IMR-90 (cell line): ENCODE measurements around the gene TESK2. TPM values are rescaled to one million over a fixed set of nuclear protein-coding genes. Genes with fewer than 3 reads are reported as not detected.

Source experiments
- ATAC-seq: fragments of 200-7000 bp; cut with Tn5 transposase; 2 replicates; pipeline ENCODE4 v1.9.1; 2020; ENCODE audit warnings: low read depth, mild to moderate bottlenecking, moderate library complexity
- BruUV-seq: library from RNA; stranded (reverse); fragments of 400-500 nt; replicated peaks from 2 replicates; lab custom pipeline; 2021; lab: Mats Ljungman, UMichigan
- CTCF ChIA-PET: fragments of 300-600 bp; formaldehyde crosslinking; extraction: SDS; loops from one replicate; lab custom pipeline; 2021; ENCODE audit warnings: antibody characterized with exemption; lab: Yijun Ruan, JAX
- POLR2A ChIA-PET: fragments of 300-600 bp; sonication (Branson Sonifier 250); formaldehyde crosslinking; loops from one replicate; lab custom pipeline; 2022; ENCODE audit warnings: antibody characterized with exemption; ENCODE audit not compliant: unreplicated experiment; lab: Charles Lee
- DNase-seq: peaks from one replicate; pipeline ENCODE4 v3.0.0; 2013
- H2AFZ ChIP-seq: replicated peaks from 2 replicates; pipeline ENCODE3; 2013; ENCODE audit warnings: low read length, mild to moderate bottlenecking; ENCODE audit not compliant: poor library complexity
- H2AK5ac ChIP-seq: 2 replicates; pipeline ENCODE4 v1.6.1; 2013; ENCODE audit warnings: low read depth, low read length, inconsistent platforms
- H2AK9ac ChIP-seq: replicated peaks from 2 replicates; pipeline ENCODE3; 2013; ENCODE audit warnings: mild to moderate bottlenecking, low read depth, low read length, moderate library complexity; ENCODE audit not compliant: poor library complexity
- H2BK120ac ChIP-seq: 2 replicates; pipeline ENCODE4 v1.6.1; 2013; ENCODE audit warnings: low read depth, low read length, inconsistent platforms
- H2BK15ac ChIP-seq: 3 replicates; pipeline ENCODE4 v1.6.1; 2013; ENCODE audit warnings: low read depth, low read length, inconsistent platforms
- H2BK20ac ChIP-seq: 2 replicates; pipeline ENCODE4 v1.6.1; 2013; ENCODE audit warnings: low read depth, mild to moderate bottlenecking, inconsistent platforms, low read length, moderate library complexity
- H2BK5ac ChIP-seq: 2 replicates; pipeline ENCODE4 v1.6.1; 2013; ENCODE audit warnings: mild to moderate bottlenecking, low read depth, low read length, inconsistent platforms; ENCODE audit not compliant: poor library complexity, severe bottlenecking
- H3K14ac ChIP-seq: replicated peaks from 2 replicates; pipeline ENCODE4 v1.6.1; 2013; ENCODE audit warnings: low read depth, low read length, inconsistent platforms
- H3K18ac ChIP-seq: 2 replicates; pipeline ENCODE4 v1.6.1; 2013; ENCODE audit warnings: low read depth, low read length, control low read depth
- H3K23ac ChIP-seq: 2 replicates; pipeline ENCODE4 v1.6.1; 2013; ENCODE audit warnings: low read depth, low read length, inconsistent platforms
- H3K27ac ChIP-seq: 2 replicates; pipeline ENCODE4 v1.5.1; 2013; ENCODE audit warnings: mild to moderate bottlenecking, control low read depth, low read length; ENCODE audit not compliant: insufficient read depth
- H3K27me3 ChIP-seq: 2 replicates; pipeline ENCODE4 v1.6.1; 2013; ENCODE audit warnings: low read length; ENCODE audit not compliant: control insufficient read depth, insufficient read depth
- H3K36me3 ChIP-seq: 2 replicates; pipeline ENCODE4 v1.6.1; 2013; ENCODE audit warnings: low read length, mixed read lengths; ENCODE audit not compliant: control insufficient read depth, insufficient read depth
- H3K4ac ChIP-seq: 2 replicates; pipeline ENCODE4 v1.6.1; 2013; ENCODE audit warnings: low read depth, low read length, inconsistent platforms
- H3K4me1 ChIP-seq: 2 replicates; pipeline ENCODE4 v1.6.1; 2013; ENCODE audit warnings: low read length, mixed read lengths; ENCODE audit not compliant: control insufficient read depth, insufficient read depth
- H3K4me2 ChIP-seq: 2 replicates; pipeline ENCODE4 v1.6.1; 2013; ENCODE audit warnings: low read depth, mild to moderate bottlenecking, control low read depth, low read length, moderate library complexity
- H3K4me3 ChIP-seq: 2 replicates; pipeline ENCODE4 v1.5.1; 2013; ENCODE audit warnings: low read depth, mild to moderate bottlenecking, control low read depth, low read length, moderate library complexity; ENCODE audit not compliant: insufficient read depth
- H3K56ac ChIP-seq: 2 replicates; pipeline ENCODE4 v1.6.1; 2013; ENCODE audit warnings: low read length, inconsistent platforms; ENCODE audit not compliant: insufficient read depth; ENCODE audit errors: extremely low read depth
- H3K79me1 ChIP-seq, 2 experiments: 2 replicates each; pipeline ENCODE4 v1.6.1; 2013; ENCODE audit warnings: low read length in 2 of 2, inconsistent platforms in 1 of 2, low read depth in 1 of 2
- H3K9ac ChIP-seq: 2 replicates; pipeline ENCODE4 v1.6.1; 2013; ENCODE audit warnings: low read depth, low read length, control low read depth
- H3K9me1 ChIP-seq: 2 replicates; pipeline ENCODE4 v1.6.1; 2013; ENCODE audit warnings: low read length, inconsistent platforms; ENCODE audit not compliant: insufficient read depth
- H3K9me3 ChIP-seq: 2 replicates; pipeline ENCODE4 v1.6.1; 2013; ENCODE audit warnings: low read length; ENCODE audit not compliant: control insufficient read depth, insufficient read depth
- H4K20me1 ChIP-seq: 2 replicates; pipeline ENCODE4 v1.6.1; 2013; ENCODE audit warnings: low read length, inconsistent platforms; ENCODE audit not compliant: insufficient read depth
- H4K5ac ChIP-seq: 2 replicates; pipeline ENCODE4 v1.6.1; 2013; ENCODE audit warnings: mild to moderate bottlenecking, low read depth, low read length, control low read depth
- H4K8ac ChIP-seq, 2 experiments: 2 replicates each; pipeline ENCODE4 v1.6.1; 2013; ENCODE audit warnings: low read depth in 2 of 2, low read length in 2 of 2, control low read depth in 1 of 2, inconsistent platforms in 1 of 2
- H4K91ac ChIP-seq: 2 replicates; pipeline ENCODE4 v1.6.1; 2013; ENCODE audit warnings: low read depth, low read length, inconsistent platforms; ENCODE audit not compliant: insufficient read depth
- BHLHE40 ChIP-seq: fragments of 150-350 bp; IDR thresholded peaks from 2 replicates; pipeline ENCODE4 v1.6.1; 2016; ENCODE audit warnings: mild to moderate bottlenecking, low read depth, low read length
- CHD1 ChIP-seq: IDR thresholded peaks from 2 replicates; pipeline ENCODE4 v1.6.1; 2012; ENCODE audit warnings: low read depth, low read length, improper control_type of control experiment
- CTCF ChIP-seq: conservative IDR thresholded peaks from 2 replicates; pipeline ENCODE4 v1.5.1; 2012; ENCODE audit warnings: mild to moderate bottlenecking, low read depth, low read length, improper control_type of control experiment
- ELK1 ChIP-seq: fragments of 150-350 bp; IDR thresholded peaks from 2 replicates; pipeline ENCODE4 v1.6.1; 2016; ENCODE audit warnings: low read depth, mild to moderate bottlenecking, low read length, moderate library complexity, borderline replicate concordance
- FOS ChIP-seq: fragments of 150-350 bp; IDR thresholded peaks from 2 replicates; pipeline ENCODE4 v1.6.1; 2016; ENCODE audit warnings: low read depth, low read length
- MAFK ChIP-seq: IDR thresholded peaks from 2 replicates; pipeline ENCODE4 v1.6.1; 2012; ENCODE audit warnings: low read depth, low read length, improper control_type of control experiment
- MAZ ChIP-seq: IDR thresholded peaks from 2 replicates; pipeline ENCODE4 v1.6.1; 2012; ENCODE audit warnings: low read depth, mild to moderate bottlenecking, low read length, improper control_type of control experiment, moderate library complexity, borderline replicate concordance
- MXI1 ChIP-seq: IDR thresholded peaks from 2 replicates; pipeline ENCODE4 v1.6.1; 2012; ENCODE audit warnings: low read depth, mild to moderate bottlenecking, low read length, moderate library complexity, borderline replicate concordance
- NFE2L2 ChIP-seq: fragments of 150-350 bp; IDR thresholded peaks from 2 replicates; pipeline ENCODE4 v1.6.1; 2016; ENCODE audit warnings: low read depth, mild to moderate bottlenecking, low read length
- POLR2A ChIP-seq: IDR thresholded peaks from 2 replicates; pipeline ENCODE4 v1.6.1; 2012; ENCODE audit warnings: mild to moderate bottlenecking, low read depth, low read length
- RAD21 ChIP-seq: IDR thresholded peaks from 2 replicates; pipeline ENCODE4 v1.6.1; 2012; ENCODE audit warnings: low read length, improper control_type of control experiment
- RCOR1 ChIP-seq: IDR thresholded peaks from 2 replicates; pipeline ENCODE4 v1.6.1; 2012; ENCODE audit warnings: mild to moderate bottlenecking, low read length, improper control_type of control experiment; ENCODE audit not compliant: insufficient replicate concordance
- RFX5 ChIP-seq: IDR thresholded peaks from 2 replicates; pipeline ENCODE4 v1.8.0; 2012; ENCODE audit warnings: low read depth, mild to moderate bottlenecking, low read length, moderate library complexity
- SMC3 ChIP-seq: fragments of 150-350 bp; IDR thresholded peaks from 2 replicates; pipeline ENCODE4 v1.6.1; 2016; ENCODE audit warnings: low read depth, mild to moderate bottlenecking, antibody characterized with exemption, low read length, moderate library complexity
- USF2 ChIP-seq: fragments of 150-350 bp; IDR thresholded peaks from 2 replicates; pipeline ENCODE4 v1.6.1; 2017; ENCODE audit warnings: mild to moderate bottlenecking, antibody characterized with exemption, low read length, low read depth
- WGBS, 2 experiments: methylation state at CpG; one replicate each; pipeline versions ENCODE4 v1.1.5 to v1.1.7; 2013; ENCODE audit warnings: missing lambda C conversion rate in 2 of 2; ENCODE audit not compliant: insufficient read length in 1 of 2; ENCODE audit errors: extremely low coverage in 2 of 2; 5-methylcytosine and 5-hydroxymethylcytosine counted together
- dilution Hi-C: fragments of 300-500 bp; cut with HindIII; formaldehyde crosslinking; loops from one replicate; pipeline ENCODE4 v1.14.3; 2018; ENCODE audit warnings: low sequenced_read_pairs; ENCODE audit not compliant: unreplicated experiment
- in situ Hi-C: fragments of 300-500 bp; cut with MboI; formaldehyde crosslinking; loops from 3 replicates; pipeline ENCODE4 v1.14.3; 2019; ENCODE audit warnings: low sequenced_read_pairs, inconsistent platforms, mixed read lengths
- intact Hi-C: fragments of 100-400 bp; cut with micrococcal nuclease; formaldehyde crosslinking; loops from 2 replicates; pipeline ENCODE4 v1.10.0; 2022
- polyA plus RNA-seq, 3 experiments: library from polyadenylated mRNA; depleted of rRNA; stranded (reverse); fragments of >200 nt; gene quantifications; 2 replicates each; pipeline ENCODE4 v1.2.3, GENCODE V29; 2012; ENCODE audit warnings: low replicate concordance in 1 of 3
- total RNA-seq: library from RNA; depleted of rRNA; stranded (reverse); fragments of >200 nt; gene quantifications from 2 replicates; pipeline ENCODE4 v1.2.3, GENCODE V29; 2012

The TESK2 gene
- total and polyA plus RNA-seq, 2 of the 4 experiments (the other 2 are of a cell fraction) = 0.90 to 1.3 TPM

GRCh38 chr1:45446530-45446929, 44.4 kb downstream of the TESK2 start:
- no peak overlapping the region for H3K56ac ChIP-seq
- H3K4me2 ChIP-seq = no peak overlapping the region
- no peak overlapping the region for H2AK9ac ChIP-seq
- TF ChIP-seq POLR2A (no peak), RAD21 (no peak), MXI1 (no peak), ELK1 (no peak), SMC3 (no peak), RFX5 (no peak), BHLHE40 (no peak), FOS (no peak), USF2 (no peak), MAFK (no peak), CHD1 (no peak), NFE2L2 (no peak), RCOR1 (no peak), MAZ (no peak), CTCF (no peak)
- CTCF ChIA-PET = interaction anchor here (1.0 to 1.4 kb wide), 2 partner anchors 19 to 31 kb away, joined by 3 to 4 read pairs; no protein-coding TSS in a partner anchor
- no peak overlapping the region for H3K9ac ChIP-seq
- H3K23ac ChIP-seq = no peak overlapping the region
- H2BK15ac ChIP-seq = no peak overlapping the region
- no peak overlapping the region for H3K27ac ChIP-seq
- no peak overlapping the region for H4K91ac ChIP-seq
- H3K9me3 ChIP-seq = no peaks in the 10 kb centered on the region
- H4K20me1 ChIP-seq = 0 out of 2 replicates have a peak, but pooled peaks cover 3% of the 10 kb centered on the region
- H3K14ac ChIP-seq = no peak overlapping the region
- no peaks in the 10 kb centered on the region for H3K27me3 ChIP-seq
- ATAC-seq (no peak), DNase-seq (no peak)
- peaks cover 5% of the 10 kb centered on the region for H3K4me1 ChIP-seq
- in situ Hi-C loops (no loop called here), dilution Hi-C loops (no loop called here), intact Hi-C loops (no loop called here)
- H3K4ac ChIP-seq = no peak overlapping the region
- H2AK5ac ChIP-seq = no peak overlapping the region
- no peak overlapping the region for H2AFZ ChIP-seq
- no peak overlapping the region for H2BK20ac ChIP-seq
- no peak overlapping the region for H4K8ac ChIP-seq
- H2BK120ac ChIP-seq = no peak overlapping the region
- no peaks in the 10 kb centered on the region for H3K79me1 ChIP-seq
- H4K5ac ChIP-seq = no peak overlapping the region
- WGBS, 2 experiments = no CpG with 5 or more reads among the region's 1 CpG
- no peak overlapping the region for H2BK5ac ChIP-seq
- POLR2A ChIA-PET = no interaction called here
- H3K18ac ChIP-seq = no peak overlapping the region
- H3K9me1 ChIP-seq = peaks cover 5% of the 10 kb centered on the region; the same call in 1 of the 2 replicates
- no TSS peak for BruUV-seq
- no peak overlapping the region for H3K4me3 ChIP-seq
- H3K36me3 ChIP-seq = no peaks in the 10 kb centered on the region
